HG03064 (cell line): ENCODE measurements around the gene IRS1.

Experiments
- ATAC-seq: cut with Tn5 transposase; IDR thresholded peaks from one replicate; pipeline ENCODE4 v1.9.1; 2021; ENCODE audit warnings: low read depth; ENCODE audit not compliant: unreplicated experiment

IRS1 gene

GRCh38 chr2:226733189-226733858 is 66.3 kb downstream of the IRS1 start:
- no peak for ATAC-seq

GRCh38 chr2:226732478-226733188 is 67.0 kb downstream of the IRS1 start:
- ATAC-seq, result no peak

- no peak for ATAC-seq
Measured at GRCh38 chr2:226730481-226730880, 69.1 kb downstream of the IRS1 start.

GRCh38 chr2:226728996-226729395 is 70.6 kb downstream of the IRS1 start:
- no peak for ATAC-seq

- no peak for ATAC-seq
Measured at GRCh38 chr2:226727251-226727650, 72.4 kb downstream of the IRS1 start.

- no peak for ATAC-seq
Measured at GRCh38 chr2:226726546-226726945, 73.1 kb downstream of the IRS1 start.

GRCh38 chr2:226725126-226725860 is 74.3 kb downstream of the IRS1 start:
- no peak for ATAC-seq

- no peak for ATAC-seq
Measured at GRCh38 chr2:226721541-226721940, 78.1 kb downstream of the IRS1 start.

GRCh38 chr2:226720948-226721347 is 78.7 kb downstream of the IRS1 start:
- ATAC-seq, result no peak

GRCh38 chr2:226717719-226718118 is 81.9 kb downstream of the IRS1 start:
- no peak for ATAC-seq

- no peak for ATAC-seq
Measured at GRCh38 chr2:226716126-226716525, 83.5 kb downstream of the IRS1 start.

- ATAC-seq, result no peak
Measured at GRCh38 chr2:226715347-226715990, 84.2 kb downstream of the IRS1 start.

- no peak for ATAC-seq
Measured at GRCh38 chr2:226712941-226713340, 86.7 kb downstream of the IRS1 start.

- ATAC-seq, result no peak
Measured at GRCh38 chr2:226711606-226712296, 87.9 kb downstream of the IRS1 start.

GRCh38 chr2:226707499-226707898 is 92.1 kb downstream of the IRS1 start:
- ATAC-seq, result no peak

GRCh38 chr2:226705965-226706364 is 93.7 kb downstream of the IRS1 start:
- ATAC-seq, result no peak

- no peak for ATAC-seq
Measured at GRCh38 chr2:226705133-226705886, 94.3 kb downstream of the IRS1 start.

GRCh38 chr2:226703514-226703913 is 96.1 kb downstream of the IRS1 start:
- ATAC-seq, result no peak

- ATAC-seq, result no peak
Measured at GRCh38 chr2:226702376-226702775, 97.2 kb downstream of the IRS1 start.

- no peak for ATAC-seq
Measured at GRCh38 chr2:226701052-226701451, 98.6 kb downstream of the IRS1 start.
